Measurements from ENCODE around the gene APOB. TPM values are rescaled to one million over a fixed set of nuclear protein-coding genes. Genes with fewer than 3 reads are reported as not detected.
A peak's percentile ranks its signal among the peaks of the same experiment; 100 is the strongest.

The APOB gene
- total and polyA plus RNA-seq, 2 of the 13 experiments (the other 11 are each of a cell fraction or from before 2014, with no cell fraction given) = 1,569 to 2,515 TPM

- no peak for TF ChIP-seq MIER3 (CRISPR knock-in tag; IDR thresholded peaks at IDR 0.05; ENCODE audit: borderline replicate concordance)
These were observed 10.1 kb upstream of the APOB start (continued) for GRCh38 chr2:21054011-21054410.

DNA sequence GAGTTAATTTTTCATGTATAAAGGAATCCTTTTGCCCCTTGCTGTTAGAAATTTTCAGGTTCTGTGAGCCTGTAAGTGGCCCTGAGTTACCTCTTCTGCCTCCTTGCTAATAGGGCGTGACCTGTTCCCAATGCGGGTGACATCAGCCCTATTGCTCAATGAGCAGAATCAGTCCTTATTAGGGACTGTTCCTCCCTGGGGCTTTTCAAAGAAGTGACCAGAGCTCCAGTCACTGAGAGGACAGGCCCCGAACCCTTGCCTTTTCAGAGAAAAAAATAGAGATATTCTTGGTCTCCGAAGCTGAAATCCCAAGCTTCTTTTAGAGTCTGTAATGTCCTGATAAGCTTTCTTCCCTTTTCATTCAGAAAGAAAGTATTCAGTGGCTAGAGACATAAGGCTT is 8.2 kb upstream of the APOB start:
- Histone ChIP-seq H3K4me3 (replicated peaks in 1 of 3; ENCODE audit: insufficient read depth in 1 of 3, low read depth in 2 of 3, low read length in 3 of 3) (no peak overlapping the region), H3K36me3 (replicated peaks in 1 of 2; ENCODE audit: control insufficient read depth in 1 of 2, insufficient read depth in 2 of 2, low read length in 2 of 2) (no peaks in the 10 kb centered on the region), H3K9me3 (ENCODE audit: low read length) (no peaks in the 10 kb centered on the region), H2AFZ (ENCODE audit: low read length) (no peak overlapping the region), H3K27me3 (ENCODE audit: control insufficient read depth in 1 of 2, insufficient read depth in 2 of 2, low read length in 2 of 2) (no peaks in the 10 kb centered on the region), H3K4me1 (ENCODE audit: insufficient read depth, low read length) (peaks cover 78% of the 10 kb centered on the region), H4K20me1 (ENCODE audit: insufficient read depth, low read length) (no peaks in the 10 kb centered on the region), H3K9ac (ENCODE audit: insufficient read depth, low read depth, low read length) (no peak overlapping the region), H3K79me2 (ENCODE audit: insufficient read depth, low read length) (no peaks in the 10 kb centered on the region), H3K4me2 (ENCODE audit: low read depth, low read length) (peak overlapping the region; percentile 7), H3K27ac (ENCODE audit: extremely low read length, insufficient read depth, low read length) (no peak overlapping the region)
- ChIA-PET POLR2A (interaction anchor here (1.0 to 10.1 kb wide), 4 partner anchors 10 to 605 kb away, joined by 3 to 317 read pairs (median 48); partner anchors contain the start of genes APOB and RHOB), CTCF (ENCODE audit: low intra/inter-chr PET ratio, low total read pairs) (no interaction called here)
- DNase-seq (ENCODE audit: low spot score) (peak; percentile 89), ATAC-seq (peak; percentile 38), FAIRE-seq (peak; percentile 34)
- BruUV-seq (replicated peaks) = no TSS peak
- in situ Hi-C loops (cut with HindIII; ENCODE audit: extremely low pct_ligation_motif_present, low pct_unique_long_range_greater_than_20kb) (no loop called here), intact Hi-C loops (cut with micrococcal nuclease; ENCODE audit: unreplicated experiment) (loop anchor here (2.0 kb wide), 1 partner anchor 51 kb away; no protein-coding TSS in a partner anchor)
- 19% methylated on average over 4 of the region's 4 CpGs for whole genome bisulfite sequencing (ENCODE audit: low lambda C conversion rate)
- peak; percentile 63; the same call in 1 of the 2 replicates for TF ChIP-seq MIXL1 (CRISPR knock-in tag; IDR thresholded peaks at IDR 0.05)
- TF ChIP-seq SMC3 (IDR thresholded peaks at IDR 0.05; ENCODE audit: low read length) = peak; percentile 13; the same call in 1 of the 2 replicates
- no peak for TF ChIP-seq SRY (CRISPR knock-in tag; IDR thresholded peaks at IDR 0.05)
- TF ChIP-seq, protein P1, sequence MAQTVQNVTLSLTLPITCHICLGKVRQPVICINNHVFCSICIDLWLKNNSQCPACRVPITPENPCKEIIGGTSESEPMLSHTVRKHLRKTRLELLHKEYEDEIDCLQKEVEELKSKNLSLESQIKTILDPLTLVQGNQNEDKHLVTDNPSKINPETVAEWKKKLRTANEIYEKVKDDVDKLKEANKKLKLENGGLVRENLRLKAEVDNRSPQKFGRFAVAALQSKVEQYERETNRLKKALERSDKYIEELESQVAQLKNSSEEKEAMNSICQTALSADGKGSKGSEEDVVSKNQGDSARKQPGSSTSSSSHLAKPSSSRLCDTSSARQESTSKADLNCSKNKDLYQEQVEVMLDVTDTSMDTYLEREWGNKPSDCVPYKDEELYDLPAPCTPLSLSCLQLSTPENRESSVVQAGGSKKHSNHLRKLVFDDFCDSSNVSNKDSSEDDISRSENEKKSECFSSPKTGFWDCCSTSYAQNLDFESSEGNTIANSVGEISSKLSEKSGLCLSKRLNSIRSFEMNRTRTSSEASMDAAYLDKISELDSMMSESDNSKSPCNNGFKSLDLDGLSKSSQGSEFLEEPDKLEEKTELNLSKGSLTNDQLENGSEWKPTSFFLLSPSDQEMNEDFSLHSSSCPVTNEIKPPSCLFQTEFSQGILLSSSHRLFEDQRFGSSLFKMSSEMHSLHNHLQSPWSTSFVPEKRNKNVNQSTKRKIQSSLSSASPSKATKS (CRISPR knock-in tag; IDR thresholded peaks at IDR 0.05) = no peak
- TF ChIP-seq CCAR2 (optimal IDR thresholded peaks at IDR 0.05; ENCODE audit: low read depth, low read length) = no peak
- no peak for TF ChIP-seq KDM6A (CRISPR knock-in tag; IDR thresholded peaks at IDR 0.05; ENCODE audit: low read depth)
- TF ChIP-seq, protein P2, sequence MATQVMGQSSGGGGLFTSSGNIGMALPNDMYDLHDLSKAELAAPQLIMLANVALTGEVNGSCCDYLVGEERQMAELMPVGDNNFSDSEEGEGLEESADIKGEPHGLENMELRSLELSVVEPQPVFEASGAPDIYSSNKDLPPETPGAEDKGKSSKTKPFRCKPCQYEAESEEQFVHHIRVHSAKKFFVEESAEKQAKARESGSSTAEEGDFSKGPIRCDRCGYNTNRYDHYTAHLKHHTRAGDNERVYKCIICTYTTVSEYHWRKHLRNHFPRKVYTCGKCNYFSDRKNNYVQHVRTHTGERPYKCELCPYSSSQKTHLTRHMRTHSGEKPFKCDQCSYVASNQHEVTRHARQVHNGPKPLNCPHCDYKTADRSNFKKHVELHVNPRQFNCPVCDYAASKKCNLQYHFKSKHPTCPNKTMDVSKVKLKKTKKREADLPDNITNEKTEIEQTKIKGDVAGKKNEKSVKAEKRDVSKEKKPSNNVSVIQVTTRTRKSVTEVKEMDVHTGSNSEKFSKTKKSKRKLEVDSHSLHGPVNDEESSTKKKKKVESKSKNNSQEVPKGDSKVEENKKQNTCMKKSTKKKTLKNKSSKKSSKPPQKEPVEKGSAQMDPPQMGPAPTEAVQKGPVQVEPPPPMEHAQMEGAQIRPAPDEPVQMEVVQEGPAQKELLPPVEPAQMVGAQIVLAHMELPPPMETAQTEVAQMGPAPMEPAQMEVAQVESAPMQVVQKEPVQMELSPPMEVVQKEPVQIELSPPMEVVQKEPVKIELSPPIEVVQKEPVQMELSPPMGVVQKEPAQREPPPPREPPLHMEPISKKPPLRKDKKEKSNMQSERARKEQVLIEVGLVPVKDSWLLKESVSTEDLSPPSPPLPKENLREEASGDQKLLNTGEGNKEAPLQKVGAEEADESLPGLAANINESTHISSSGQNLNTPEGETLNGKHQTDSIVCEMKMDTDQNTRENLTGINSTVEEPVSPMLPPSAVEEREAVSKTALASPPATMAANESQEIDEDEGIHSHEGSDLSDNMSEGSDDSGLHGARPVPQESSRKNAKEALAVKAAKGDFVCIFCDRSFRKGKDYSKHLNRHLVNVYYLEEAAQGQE (IDR thresholded peaks at IDR 0.05; ENCODE audit: borderline replicate concordance in 1 of 2, low read depth in 1 of 2, low read length in 2 of 2) = no peak
- TF ChIP-seq ZNF747 (CRISPR knock-in tag; IDR thresholded peaks at IDR 0.05; ENCODE audit: borderline replicate concordance) = no peak
- no peak for TF ChIP-seq ZNF776 (CRISPR knock-in tag; IDR thresholded peaks at IDR 0.05)
- 0 out of 2 replicates have a peak, but pooled peaks have one; percentile 35 for TF ChIP-seq THAP11 (CRISPR knock-in tag; IDR thresholded peaks at IDR 0.05)
- no peak for TF ChIP-seq HMGA1 (CRISPR knock-in tag; conservative IDR thresholded peaks at IDR 0.05)
- TF ChIP-seq FOXP1 (IDR thresholded peaks at IDR 0.05) = no peak
- no peak for TF ChIP-seq FOXP1 (CRISPR knock-in tag; IDR thresholded peaks at IDR 0.05)
- TF ChIP-seq ZNF451 (CRISPR knock-in tag; IDR thresholded peaks at IDR 0.05) = no peak
- TF ChIP-seq ZNF674 (CRISPR knock-in tag; IDR thresholded peaks at IDR 0.05; ENCODE audit: low read depth) = no peak
- TF ChIP-seq ZBTB1 (CRISPR knock-in tag; IDR thresholded peaks at IDR 0.05; ENCODE audit: borderline replicate concordance) = no peak
- TF ChIP-seq ARID3A (IDR thresholded peaks at IDR 0.05; ENCODE audit: low read depth, low read length) = peak; percentile 25; the same call in 1 of the 2 replicates
- TF ChIP-seq FOXA3 (CRISPR knock-in tag; IDR thresholded peaks at IDR 0.05) = peak; percentile 62

Measured in HepG2 (cell line).